OCI-LY1 (cell line): ENCODE data around the gene LHFPL2.
"Not testable (repeated sequence)": the region's sequence is repeated elsewhere in the genome, so short reads cannot be mapped to it uniquely, and the experiment has no call there.

Experiments used
- H2AFZ ChIP-seq: fragments of 200-600 bp; sonication (generic), shearing (Covaris generic); 2 replicates; pipeline ENCODE4 v1.6.0; 2014; ENCODE audit warnings: antibody characterized with exemption, mild to moderate bottlenecking, low read length
- H3F3A ChIP-seq: fragments of 200-600 bp; sonication (generic), shearing (Covaris generic); 2 replicates; pipeline ENCODE4 v1.6.0; 2014; ENCODE audit warnings: mild to moderate bottlenecking, antibody characterized with exemption, low read length, moderate library complexity; ENCODE audit not compliant: insufficient read depth
- H3K27ac ChIP-seq: fragments of 200-600 bp; sonication (generic); 2 replicates; pipeline ENCODE4 v1.5.1; 2014; ENCODE audit warnings: low read length, mixed run types, mild to moderate bottlenecking, low read depth; ENCODE audit not compliant: poor library complexity, severe bottlenecking
- H3K27me3 ChIP-seq: fragments of 200-600 bp; sonication (generic); 2 replicates; pipeline ENCODE4 v1.6.0; 2014; ENCODE audit warnings: antibody characterized with exemption, mild to moderate bottlenecking, low read length, moderate library complexity; ENCODE audit not compliant: insufficient read depth
- H3K36me3 ChIP-seq: fragments of 200-600 bp; sonication (generic); 2 replicates; pipeline ENCODE4 v1.6.1; 2014; ENCODE audit warnings: mild to moderate bottlenecking, antibody characterized with exemption, low read length, moderate library complexity, mixed read lengths; ENCODE audit not compliant: insufficient read depth
- H3K4me1 ChIP-seq: fragments of 200-600 bp; sonication (generic); 2 replicates; pipeline ENCODE4 v1.5.1; 2014; ENCODE audit warnings: mild to moderate bottlenecking, low read length, moderate library complexity; ENCODE audit not compliant: insufficient read depth, severe bottlenecking
- H3K4me2 ChIP-seq: fragments of 200-600 bp; sonication (generic), shearing (Covaris generic); 2 replicates; pipeline ENCODE4 v1.6.1; 2014; ENCODE audit warnings: low read length
- H3K4me3 ChIP-seq: fragments of 200-600 bp; sonication (generic); 2 replicates; pipeline ENCODE4 v1.5.1; 2014; ENCODE audit warnings: low read length, low read depth, mild to moderate bottlenecking, mixed read lengths; ENCODE audit not compliant: poor library complexity, severe bottlenecking
- H3K79me2 ChIP-seq: fragments of 200-600 bp; shearing (Covaris generic); 2 replicates; pipeline ENCODE4 v1.6.1; 2016; ENCODE audit warnings: mixed run types, low read length, mixed read lengths; ENCODE audit not compliant: insufficient read depth
- H3K9ac ChIP-seq: fragments of 200-600 bp; sonication (generic), shearing (Covaris generic); 2 replicates; pipeline ENCODE4 v1.6.1; 2014; ENCODE audit warnings: mild to moderate bottlenecking, low read length, mixed read lengths
- H3K9me2 ChIP-seq: fragments of 200-600 bp; sonication (generic), shearing (Covaris generic); 2 replicates; pipeline ENCODE4 v1.6.1; 2014; ENCODE audit warnings: low read depth, mild to moderate bottlenecking, low read length, mixed read lengths
- H3K9me3 ChIP-seq: fragments of 200-600 bp; shearing (Covaris generic); 2 replicates; pipeline ENCODE4 v1.6.1; 2014; ENCODE audit warnings: low read length, mixed read lengths
- H4K20me1 ChIP-seq: fragments of 200-600 bp; sonication (generic), shearing (Covaris generic); 2 replicates; pipeline ENCODE4 v1.6.0; 2016; ENCODE audit warnings: mild to moderate bottlenecking, low read length; ENCODE audit not compliant: insufficient read depth
- CTCF ChIP-seq: fragments of 200-600 bp; sonication (generic), shearing (Covaris generic); IDR thresholded peaks from 2 replicates; pipeline ENCODE4 v1.5.1; 2017; ENCODE audit warnings: mild to moderate bottlenecking, antibody characterized with exemption, low read length, moderate library complexity, mixed read lengths
- EZH2 ChIP-seq: fragments of 200-600 bp; sonication (generic), shearing (Covaris generic); IDR thresholded peaks from 2 replicates; pipeline ENCODE4 v1.8.0; 2017; ENCODE audit warnings: borderline replicate concordance, mixed run types, mild to moderate bottlenecking, antibody characterized with exemption, low read length, moderate library complexity, mixed read lengths

The LHFPL2 gene

GRCh38 chr5:78689540-78690252 is 41.1 kb upstream of the LHFPL2 start:
- Histone ChIP-seq H3K4me3 (no peak overlapping the region), H4K20me1 (no peaks in the 10 kb centered on the region), H3F3A (no peaks in the 10 kb centered on the region), H2AFZ (no peak overlapping the region), H3K4me2 (no peak overlapping the region), H3K79me2 (no peaks in the 10 kb centered on the region; the same call in 1 of the 2 replicates), H3K27me3 (no peaks in the 10 kb centered on the region), H3K27ac (peak overlapping the region; percentile 45), H3K36me3 (no peaks in the 10 kb centered on the region; the same call in 1 of the 2 replicates), H3K9me2 (no peaks in the 10 kb centered on the region), H3K9me3 (no peaks in the 10 kb centered on the region), H3K4me1 (peaks cover 22% of the 10 kb centered on the region), H3K9ac (no peak overlapping the region)
- TF ChIP-seq CTCF = no peak

- not testable (repeated sequence) for H3F3A ChIP-seq, H3K27ac ChIP-seq, H3K4me3 ChIP-seq, H3K27me3 ChIP-seq, H3K9me2 ChIP-seq, H2AFZ ChIP-seq, H3K36me3 ChIP-seq, H3K9ac ChIP-seq, H3K79me2 ChIP-seq, H3K4me2 ChIP-seq, H3K9me3 ChIP-seq, H4K20me1 ChIP-seq
- peaks cover 22% of the 10 kb centered on the region for H3K4me1 ChIP-seq
Measured at GRCh38 chr5:78687514-78687913, 38.9 kb upstream of the LHFPL2 start.

GRCh38 chr5:78683905-78684304 is 35.3 kb upstream of the LHFPL2 start:
- not testable (repeated sequence) for H3F3A ChIP-seq, H2AFZ ChIP-seq, H3K27me3 ChIP-seq, H3K4me1 ChIP-seq, H3K79me2 ChIP-seq, H3K27ac ChIP-seq, H3K9me2 ChIP-seq, H3K4me2 ChIP-seq, H3K9ac ChIP-seq, H4K20me1 ChIP-seq, H3K9me3 ChIP-seq, H3K4me3 ChIP-seq, H3K36me3 ChIP-seq

- H3F3A ChIP-seq = no peaks in the 10 kb centered on the region
- H3K27ac ChIP-seq = no peak overlapping the region
- no peak overlapping the region for H3K9ac ChIP-seq
- peaks cover 8% of the 10 kb centered on the region; the same call in 1 of the 2 replicates for H3K36me3 ChIP-seq
- H2AFZ ChIP-seq = no peak overlapping the region
- H3K4me3 ChIP-seq = no peak overlapping the region
- no peaks in the 10 kb centered on the region for H3K9me3 ChIP-seq
- no peak overlapping the region for H3K4me2 ChIP-seq
- no peaks in the 10 kb centered on the region for H3K9me2 ChIP-seq
- no peak for TF ChIP-seq EZH2
- no peak for TF ChIP-seq CTCF
- no peaks in the 10 kb centered on the region for H3K4me1 ChIP-seq
- H4K20me1 ChIP-seq = no peaks in the 10 kb centered on the region
- no peaks in the 10 kb centered on the region; the same call in 1 of the 2 replicates for H3K79me2 ChIP-seq
- no peaks in the 10 kb centered on the region for H3K27me3 ChIP-seq
Measured at GRCh38 chr5:78679905-78680304, 31.3 kb upstream of the LHFPL2 start.
